Activated effector memory CD4-positive, alpha-beta T cell treated with anti-CD3 and anti-CD28 coated beads, Interleukin-2, amount 50 U/mL, for 16 hours (primary cell): ENCODE data around the gene NOC3L.

Experiments used
- DNase-seq: peaks from one replicate; pipeline ENCODE4 v3.0.0-alpha.2; 2020

NOC3L gene

GRCh38 chr10:94300042-94300441, 62.7 kb downstream of the NOC3L start:
- DNase-seq: no peak

- DNase-seq: no peak
These were observed 63.3 kb downstream of the NOC3L start for GRCh38 chr10:94299417-94299816.

- no peak for DNase-seq
These were observed 68.6 kb downstream of the NOC3L start for GRCh38 chr10:94294168-94294567.

- DNase-seq: no peak
These were observed 69.4 kb downstream of the NOC3L start for GRCh38 chr10:94293354-94293753.

GRCh38 chr10:94292434-94293090, 70.2 kb downstream of the NOC3L start:
- no peak for DNase-seq

GRCh38 chr10:94288361-94289101, 74.2 kb downstream of the NOC3L start:
- DNase-seq: no peak

DNA sequence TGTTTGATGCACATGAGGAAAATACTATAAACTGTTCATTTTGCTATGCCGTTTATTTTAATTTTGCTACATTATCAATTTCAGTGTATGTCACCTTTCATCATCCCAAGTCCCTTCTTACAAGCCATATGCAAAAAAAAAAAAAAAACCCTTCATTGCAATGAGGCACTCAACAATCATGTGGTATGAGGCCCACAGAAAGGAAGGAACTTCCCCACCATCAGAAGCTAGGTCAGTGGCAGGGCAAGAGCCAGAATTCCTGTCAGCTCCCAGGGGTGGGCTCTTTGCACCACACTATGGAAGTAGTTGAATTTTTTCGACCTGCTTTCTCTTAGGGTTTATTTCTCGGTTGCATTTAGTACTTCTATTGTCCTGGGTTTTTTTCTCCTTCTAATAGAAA, 75.4 kb downstream of the NOC3L start:
- no peak for DNase-seq

DNA sequence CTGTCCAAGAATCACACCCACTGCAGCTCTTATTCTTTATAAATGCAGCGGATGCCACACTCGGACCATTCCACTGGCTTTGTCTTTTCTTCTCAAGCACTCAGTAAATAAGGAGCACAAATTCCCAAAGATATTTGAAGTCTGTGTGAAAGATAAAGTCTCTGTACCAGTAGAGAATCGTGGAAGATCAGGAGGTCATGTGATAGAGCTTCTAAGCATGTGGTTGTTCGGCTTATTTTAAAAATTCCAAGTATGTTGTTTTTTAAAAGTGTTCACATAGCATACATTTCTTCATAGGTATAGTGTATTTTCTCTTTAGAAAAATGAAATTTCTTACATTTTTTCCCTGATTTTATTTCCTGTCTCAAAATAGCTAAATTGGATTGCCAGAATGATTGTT, 75.8 kb downstream of the NOC3L start:
- DNase-seq: no peak

DNA sequence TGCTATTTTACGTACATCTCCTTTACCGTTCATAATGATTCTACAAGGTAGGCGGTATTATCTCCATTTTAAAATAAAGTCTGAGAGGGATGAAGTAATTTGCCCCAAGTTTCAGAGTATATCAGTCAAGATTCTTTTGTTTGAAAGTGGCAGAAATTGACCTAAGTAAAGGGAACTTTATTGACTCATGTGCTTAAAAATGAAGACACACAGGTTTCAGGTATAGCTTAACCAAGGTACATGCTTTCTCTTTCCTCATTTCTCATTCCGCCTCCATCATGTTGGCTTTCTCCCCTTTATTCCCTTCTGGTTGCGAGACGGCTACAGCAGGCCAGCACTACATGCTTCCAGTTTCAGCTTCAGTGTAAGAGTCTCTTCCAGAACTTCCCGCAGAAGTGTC, 77.5 kb downstream of the NOC3L start:
- no peak for DNase-seq
